ENCODE data around the gene TMF1.
A peak's percentile ranks its signal among the peaks of the same experiment; 100 is the strongest.

TMF1 gene

GRCh38 chr3:69012100-69012799, 39.9 kb downstream of the TMF1 start:
- DNase-seq: no peak

- DNase-seq: no peak
Measured at GRCh38 chr3:69011096-69011730, 40.9 kb downstream of the TMF1 start.

- DNase-seq: no peak
Measured at GRCh38 chr3:69009559-69010410, 42.3 kb downstream of the TMF1 start.

GRCh38 chr3:69008980-69009379, 43.2 kb downstream of the TMF1 start:
- no peak for DNase-seq

GRCh38 chr3:69005791-69006482, 46.2 kb downstream of the TMF1 start:
- no peak for DNase-seq

- DNase-seq: no peak
Measured at GRCh38 chr3:69005071-69005790, 46.9 kb downstream of the TMF1 start.

- no peak for DNase-seq
Measured at GRCh38 chr3:69004138-69004537, 48.0 kb downstream of the TMF1 start.

- DNase-seq: no peak
Measured at GRCh38 chr3:68999605-69000004, 52.5 kb downstream of the TMF1 start.

- no peak for DNase-seq
Measured at GRCh38 chr3:68999158-68999557, 53.0 kb downstream of the TMF1 start.

- peak; percentile 69 for DNase-seq
Measured at GRCh38 chr3:68997887-68998286, 54.2 kb downstream of the TMF1 start.

- DNase-seq: peak; percentile 25
Measured at GRCh38 chr3:68996356-68996995, 55.7 kb downstream of the TMF1 start.

- no peak for DNase-seq
Measured at GRCh38 chr3:68988740-68989139, 63.4 kb downstream of the TMF1 start.

GRCh38 chr3:68987322-68987721, 64.8 kb downstream of the TMF1 start:
- no peak for DNase-seq

GRCh38 chr3:68986496-68987208, 65.5 kb downstream of the TMF1 start:
- DNase-seq: peak; percentile 25

- no peak for DNase-seq
Measured at GRCh38 chr3:68985146-68985790, 66.9 kb downstream of the TMF1 start.

GRCh38 chr3:68984011-68984530, 68.1 kb downstream of the TMF1 start:
- no peak for DNase-seq

GRCh38 chr3:68977486-68978167, 74.5 kb downstream of the TMF1 start:
- DNase-seq: no peak

- DNase-seq: no peak
Measured at GRCh38 chr3:68974711-68975110, 77.4 kb downstream of the TMF1 start.

- DNase-seq: no peak
Measured at GRCh38 chr3:68973639-68974038, 78.5 kb downstream of the TMF1 start.

Measured in activated CD4-positive, alpha-beta T cell treated with anti-CD3 and anti-CD28 coated beads, Interleukin-2, Interleukin-6, amounts not matched to agents 100 ng/mL and 50 ng/mL, durations not matched to agents 16 hours and 8 hours (primary cell).